ENCODE results near the gene BSND. TPM values are rescaled to one million over a fixed set of nuclear protein-coding genes. Genes with fewer than 3 reads are reported as not detected.

BSND gene
- total RNA-seq, 2 experiments from 2014 or later = not detected

- CTCF ChIA-PET = interaction anchor here (1.2 kb wide), 1 partner anchor 14 kb away, joined by 4 read pairs; no protein-coding TSS in a partner anchor
Observed at GRCh38 chr1:55035904-55036303, 37.2 kb downstream of the BSND start.

GRCh38 chr1:55037733-55038551, 39.2 kb downstream of the BSND start:
- Mint-ChIP-seq H3K4me1 (ENCODE audit: low read depth) (peaks cover 3% of the 10 kb centered on the region), H3K36me3 (no peaks in the 10 kb centered on the region), H3K9me3 (no peaks in the 10 kb centered on the region), H3K27me3 (peaks cover 47% of the 10 kb centered on the region), H3K27ac (no peak overlapping the region), H3K4me3 (no peak overlapping the region)
- intact Hi-C loops (cut with micrococcal nuclease) = no loop called here
- ChIA-PET POLR2A (no interaction called here), CTCF (no interaction called here)
- no peak for DNase-seq

More at GRCh38 chr1:55035904-55036303, 37.2 kb downstream of the BSND start:
- Mint-ChIP-seq H3K9me3 (no peaks in the 10 kb centered on the region), H3K27me3 (peaks cover 39% of the 10 kb centered on the region), H3K36me3 (no peaks in the 10 kb centered on the region), H3K27ac (no peak overlapping the region), H3K4me1 (ENCODE audit: low read depth) (peaks cover 3% of the 10 kb centered on the region), H3K4me3 (no peak overlapping the region)
- no peak for DNase-seq
- POLR2A ChIA-PET = no interaction called here
- intact Hi-C loops (cut with micrococcal nuclease) = no loop called here

GRCh38 chr1:55038552-55038838, 39.8 kb downstream of the BSND start:
- Mint-ChIP-seq H3K9me3 (no peaks in the 10 kb centered on the region), H3K36me3 (no peaks in the 10 kb centered on the region), H3K4me3 (no peak overlapping the region), H3K27ac (no peak overlapping the region), H3K27me3 (peaks cover 47% of the 10 kb centered on the region), H3K4me1 (ENCODE audit: low read depth) (peaks cover 3% of the 10 kb centered on the region)
- ChIA-PET POLR2A (no interaction called here), CTCF (no interaction called here)
- intact Hi-C loops (cut with micrococcal nuclease) = no loop called here
- no peak for DNase-seq

GRCh38 chr1:55038974-55039341, 40.2 kb downstream of the BSND start:
- H3K9me3 Mint-ChIP-seq = no peaks in the 10 kb centered on the region
- no peak overlapping the region for H3K27ac Mint-ChIP-seq
- intact Hi-C loops (cut with micrococcal nuclease) = no loop called here
- DNase-seq = no peak
- POLR2A ChIA-PET = no interaction called here
- CTCF ChIA-PET = no interaction called here
- H3K4me3 Mint-ChIP-seq = no peak overlapping the region
- H3K4me1 Mint-ChIP-seq (ENCODE audit: low read depth) = peaks cover 3% of the 10 kb centered on the region
- peaks cover 47% of the 10 kb centered on the region for H3K27me3 Mint-ChIP-seq
- no peaks in the 10 kb centered on the region for H3K36me3 Mint-ChIP-seq

- Mint-ChIP-seq H3K4me1 (ENCODE audit: low read depth) (peaks cover 3% of the 10 kb centered on the region), H3K4me3 (no peak within 1 kb of the TSS), H3K9me3 (no peaks in the 10 kb centered on the region), H3K36me3 (no peaks in the 10 kb centered on the region), H3K27ac (no peak within 1 kb of the TSS), H3K27me3 (peaks cover 45% of the 10 kb centered on the region)
- POLR2A ChIA-PET = no interaction called here
- intact Hi-C loops (cut with micrococcal nuclease) = no loop called here
- no peak for DNase-seq
- CTCF ChIA-PET = interaction anchor here (0.8 kb wide), 1 partner anchor 23 kb away, joined by 3 read pairs; no protein-coding TSS in a partner anchor
Observed at GRCh38 chr1:55039342-55040082, 40.8 kb downstream of the BSND start, which contains the start of gene PCSK9. Gene PCSK9, plus strand, starts transcription at chr1:55039548. Its CDS starts 290 bp downstream, at chr1:55039838.

GRCh38 chr1:55040083-55040932, 41.6 kb downstream of the BSND start:
- POLR2A ChIA-PET = no interaction called here
- no peak for DNase-seq
- H3K4me1 Mint-ChIP-seq (ENCODE audit: low read depth) = peaks cover 3% of the 10 kb centered on the region
- intact Hi-C loops (cut with micrococcal nuclease) = no loop called here
- H3K27ac Mint-ChIP-seq = no peak overlapping the region
- peaks cover 44% of the 10 kb centered on the region for H3K27me3 Mint-ChIP-seq
- H3K9me3 Mint-ChIP-seq = no peaks in the 10 kb centered on the region
- H3K36me3 Mint-ChIP-seq = no peaks in the 10 kb centered on the region
- CTCF ChIA-PET = interaction anchor here (0.8 kb wide), 1 partner anchor 24 kb away, joined by 3 read pairs; no protein-coding TSS in a partner anchor
- H3K4me3 Mint-ChIP-seq = no peak overlapping the region

GRCh38 chr1:55040933-55041494, 42.3 kb downstream of the BSND start:
- Mint-ChIP-seq H3K36me3 (no peaks in the 10 kb centered on the region), H3K27ac (no peak overlapping the region), H3K27me3 (peaks cover 39% of the 10 kb centered on the region), H3K9me3 (no peaks in the 10 kb centered on the region), H3K4me1 (ENCODE audit: low read depth) (peaks cover 3% of the 10 kb centered on the region), H3K4me3 (no peak overlapping the region)
- CTCF ChIA-PET = no interaction called here
- POLR2A ChIA-PET = no interaction called here
- intact Hi-C loops (cut with micrococcal nuclease) = no loop called here
- DNase-seq = no peak

GRCh38 chr1:55041613-55042012, 42.9 kb downstream of the BSND start:
- Mint-ChIP-seq H3K27me3 (peaks cover 34% of the 10 kb centered on the region), H3K9me3 (no peaks in the 10 kb centered on the region), H3K4me1 (ENCODE audit: low read depth) (peaks cover 3% of the 10 kb centered on the region), H3K4me3 (no peak overlapping the region), H3K36me3 (no peaks in the 10 kb centered on the region), H3K27ac (no peak overlapping the region)
- DNase-seq = no peak
- intact Hi-C loops (cut with micrococcal nuclease) = no loop called here
- POLR2A ChIA-PET = no interaction called here
- CTCF ChIA-PET = no interaction called here

GRCh38 chr1:55043011-55043410, 44.3 kb downstream of the BSND start:
- Mint-ChIP-seq H3K36me3 (no peaks in the 10 kb centered on the region), H3K27ac (no peak overlapping the region), H3K27me3 (peaks cover 30% of the 10 kb centered on the region), H3K9me3 (no peaks in the 10 kb centered on the region), H3K4me1 (ENCODE audit: low read depth) (peaks cover 3% of the 10 kb centered on the region), H3K4me3 (no peak overlapping the region)
- ChIA-PET CTCF (interaction anchor here (0.8 to 0.9 kb wide), 2 partner anchors 47 to 92 kb away, joined by 3 read pairs; no protein-coding TSS in a partner anchor), POLR2A (no interaction called here)
- DNase-seq = no peak
- intact Hi-C loops (cut with micrococcal nuclease) = no loop called here

GRCh38 chr1:55043726-55044125, 45.0 kb downstream of the BSND start:
- H3K4me3 Mint-ChIP-seq = no peak overlapping the region
- H3K27me3 Mint-ChIP-seq = peaks cover 23% of the 10 kb centered on the region
- no peaks in the 10 kb centered on the region for H3K36me3 Mint-ChIP-seq
- ChIA-PET POLR2A (no interaction called here), CTCF (no interaction called here)
- H3K9me3 Mint-ChIP-seq = no peaks in the 10 kb centered on the region
- no peak overlapping the region for H3K27ac Mint-ChIP-seq
- intact Hi-C loops (cut with micrococcal nuclease) = no loop called here
- peaks cover 3% of the 10 kb centered on the region for H3K4me1 Mint-ChIP-seq (ENCODE audit: low read depth)
- DNase-seq = no peak

GRCh38 chr1:55044617-55045397, 46.1 kb downstream of the BSND start:
- Mint-ChIP-seq H3K27me3 (peaks cover 15% of the 10 kb centered on the region), H3K4me1 (ENCODE audit: low read depth) (peaks cover 3% of the 10 kb centered on the region), H3K9me3 (no peaks in the 10 kb centered on the region), H3K36me3 (no peaks in the 10 kb centered on the region), H3K27ac (no peak overlapping the region), H3K4me3 (no peak overlapping the region)
- DNase-seq = no peak
- CTCF ChIA-PET = interaction anchor here (1.0 kb wide), 1 partner anchor 22 kb away, joined by 3 read pairs; no protein-coding TSS in a partner anchor
- POLR2A ChIA-PET = no interaction called here
- intact Hi-C loops (cut with micrococcal nuclease) = no loop called here

All from activated CD4-positive, alpha-beta memory T cell treated with anti-CD3 and anti-CD28 coated beads for 36 hours (primary cell).